OCI-LY1 (cell line): ENCODE results near the gene ZBTB7C.

Source experiments
- EZH2 ChIP-seq: fragments of 200-600 bp; sonication (generic), shearing (Covaris generic); IDR thresholded peaks from 2 replicates; pipeline ENCODE4 v1.8.0; 2017; ENCODE audit warnings: borderline replicate concordance, mixed run types, mild to moderate bottlenecking, antibody characterized with exemption, low read length, moderate library complexity, mixed read lengths
- TF ChIP-seq, protein P1 (sequence below): fragments of 200-600 bp; sonication (generic), shearing (Covaris generic); IDR thresholded peaks from 2 replicates; pipeline ENCODE4 v1.5.1; 2017; ENCODE audit warnings: mild to moderate bottlenecking, antibody characterized with exemption, low read length, moderate library complexity, mixed read lengths

- TF ChIP-seq, protein P1, sequence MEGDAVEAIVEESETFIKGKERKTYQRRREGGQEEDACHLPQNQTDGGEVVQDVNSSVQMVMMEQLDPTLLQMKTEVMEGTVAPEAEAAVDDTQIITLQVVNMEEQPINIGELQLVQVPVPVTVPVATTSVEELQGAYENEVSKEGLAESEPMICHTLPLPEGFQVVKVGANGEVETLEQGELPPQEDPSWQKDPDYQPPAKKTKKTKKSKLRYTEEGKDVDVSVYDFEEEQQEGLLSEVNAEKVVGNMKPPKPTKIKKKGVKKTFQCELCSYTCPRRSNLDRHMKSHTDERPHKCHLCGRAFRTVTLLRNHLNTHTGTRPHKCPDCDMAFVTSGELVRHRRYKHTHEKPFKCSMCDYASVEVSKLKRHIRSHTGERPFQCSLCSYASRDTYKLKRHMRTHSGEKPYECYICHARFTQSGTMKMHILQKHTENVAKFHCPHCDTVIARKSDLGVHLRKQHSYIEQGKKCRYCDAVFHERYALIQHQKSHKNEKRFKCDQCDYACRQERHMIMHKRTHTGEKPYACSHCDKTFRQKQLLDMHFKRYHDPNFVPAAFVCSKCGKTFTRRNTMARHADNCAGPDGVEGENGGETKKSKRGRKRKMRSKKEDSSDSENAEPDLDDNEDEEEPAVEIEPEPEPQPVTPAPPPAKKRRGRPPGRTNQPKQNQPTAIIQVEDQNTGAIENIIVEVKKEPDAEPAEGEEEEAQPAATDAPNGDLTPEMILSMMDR = no peak
- TF ChIP-seq EZH2 = no peak
These were observed 232.3 kb downstream of the ZBTB7C start for GRCh38 chr18:48176909-48177308.
